Fibroblast of skin of left biceps (primary cell): ENCODE data around the gene PCBP3.
"Not testable (repeated sequence)": the region's sequence is repeated elsewhere in the genome, so short reads cannot be mapped to it uniquely, and the experiment has no call there.

Experiments
- DNase-seq, 2 experiments: peaks; one replicate each; pipeline ENCODE4 v3.0.0-alpha.2; 2013; ENCODE audit warnings: low read depth in 2 of 2

Gene PCBP3

DNA sequence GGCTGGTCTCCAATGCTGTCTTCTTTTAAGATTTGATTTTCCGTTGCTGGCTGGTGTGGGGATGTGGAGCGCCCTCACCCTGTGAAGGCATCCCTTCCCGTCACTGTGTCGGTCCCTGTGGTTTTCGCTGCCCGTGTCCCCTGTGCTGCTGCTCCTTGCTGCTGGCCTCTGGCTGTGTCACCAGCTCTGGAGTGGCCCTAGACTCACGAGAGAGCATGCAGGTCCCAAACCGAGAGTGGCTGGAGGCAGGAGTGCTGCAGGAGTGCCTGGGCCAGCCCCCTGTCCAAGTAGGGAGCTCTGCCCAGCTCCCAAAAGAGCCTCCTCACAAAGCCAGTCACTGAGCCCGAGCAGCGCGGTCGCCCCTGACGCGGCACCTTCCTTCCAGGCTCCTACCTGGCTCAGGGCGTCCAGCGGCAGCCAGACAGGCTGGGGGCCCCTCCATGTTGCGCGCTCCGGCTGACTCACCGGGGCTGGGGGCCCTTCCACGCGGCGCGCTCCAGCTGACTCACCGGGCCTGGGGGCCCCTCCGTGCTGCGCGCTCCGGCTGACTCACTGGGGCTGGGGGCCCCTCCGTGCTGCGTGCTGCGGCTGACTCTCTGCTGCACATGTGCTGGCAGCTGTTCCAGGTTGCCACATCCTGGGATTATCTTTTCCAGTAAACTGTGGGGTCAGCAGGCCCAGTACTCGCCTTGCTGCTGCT, 231.3 kb downstream of the PCBP3 start:
- peak; percentile 92 to 95 for DNase-seq

DNA sequence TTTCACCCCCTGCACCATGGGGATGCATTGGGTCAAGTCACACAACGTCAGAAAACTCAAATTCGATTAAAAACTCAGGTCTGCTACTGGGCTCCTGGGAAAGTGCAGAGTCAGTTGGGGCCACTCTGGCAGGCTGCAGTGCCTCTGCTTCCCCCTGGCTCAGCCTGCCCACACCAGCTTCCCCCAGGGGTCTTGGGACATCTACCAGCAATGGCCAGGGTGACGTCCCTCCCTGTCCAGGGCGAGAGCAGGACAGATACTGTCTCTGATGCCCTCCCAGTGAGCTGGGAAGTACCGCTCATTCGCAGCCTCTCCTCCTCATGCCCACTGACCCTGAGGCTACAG, 231.9 kb downstream of the PCBP3 start:
- no peak for DNase-seq

DNA sequence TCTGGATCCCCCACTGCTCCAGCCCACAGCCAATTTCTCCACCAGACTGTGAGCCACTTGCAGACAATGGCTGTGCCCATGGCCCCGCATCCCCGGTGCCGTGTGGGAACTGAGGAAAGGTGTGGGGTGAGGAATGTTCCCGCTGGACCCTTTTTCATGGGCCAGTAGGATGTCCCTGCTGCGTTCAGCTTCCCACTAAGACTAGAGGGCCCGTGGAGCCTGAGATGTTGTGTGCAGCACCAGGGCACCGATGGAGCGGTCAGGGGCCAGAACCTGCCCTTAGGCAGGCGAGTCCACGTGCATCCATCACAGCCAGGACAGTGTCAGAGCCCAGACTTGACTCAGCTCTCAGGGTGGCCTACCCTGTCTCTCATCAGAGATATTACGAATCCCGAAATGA, 232.4 kb downstream of the PCBP3 start:
- DNase-seq: no peak

DNA sequence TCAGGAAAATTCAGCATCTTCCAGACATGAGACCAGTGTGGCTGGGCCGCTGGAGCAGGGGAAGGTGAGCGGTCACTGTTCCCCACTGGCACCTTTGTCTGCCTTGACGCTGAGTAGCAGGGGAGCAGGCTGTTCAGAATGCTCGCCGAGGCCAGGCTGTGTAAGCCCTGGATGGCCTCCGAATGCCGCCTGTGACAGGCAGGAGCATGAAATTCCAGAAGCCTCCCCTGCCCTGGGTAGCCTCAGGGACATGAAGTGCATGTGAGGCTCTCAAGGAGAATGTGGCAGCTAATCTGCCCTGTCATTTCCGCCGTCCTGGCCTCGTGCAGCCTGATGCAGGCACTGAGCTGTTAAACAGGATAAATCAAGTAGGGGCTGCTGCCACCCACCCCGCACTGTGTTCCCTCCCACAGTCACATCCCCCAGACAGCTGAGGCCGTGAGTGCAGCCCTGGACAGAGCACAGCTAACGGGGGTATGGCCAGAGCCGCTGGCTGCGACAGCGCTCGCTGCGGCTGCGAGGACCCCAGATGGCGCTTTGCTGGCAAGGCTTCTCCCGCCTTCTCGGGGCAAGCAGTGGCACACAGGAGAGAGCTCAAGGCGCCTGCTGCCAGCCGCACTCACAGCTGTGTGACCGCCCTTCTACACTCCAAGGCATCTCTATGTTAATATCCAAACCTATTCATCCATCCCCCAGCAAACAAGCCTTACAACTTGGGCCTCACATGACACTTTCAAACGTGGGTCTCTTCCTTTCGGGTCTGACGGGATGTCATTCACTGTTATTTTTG, 233.1 kb downstream of the PCBP3 start:
- DNase-seq: no peak

DNA sequence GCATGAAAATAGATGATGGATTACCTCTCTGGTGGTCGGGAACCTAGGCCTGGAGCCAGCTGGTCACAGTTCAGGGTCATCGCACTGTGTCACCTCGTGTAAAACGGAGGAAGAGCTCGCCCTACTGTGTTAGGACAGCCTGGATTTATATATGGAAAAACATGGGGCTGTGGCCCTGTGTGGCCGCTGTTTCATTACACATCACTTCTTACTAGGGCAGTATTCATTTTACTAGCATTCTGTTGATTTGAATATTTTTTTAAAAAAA, 233.6 kb downstream of the PCBP3 start:
- DNase-seq: no peak

DNA sequence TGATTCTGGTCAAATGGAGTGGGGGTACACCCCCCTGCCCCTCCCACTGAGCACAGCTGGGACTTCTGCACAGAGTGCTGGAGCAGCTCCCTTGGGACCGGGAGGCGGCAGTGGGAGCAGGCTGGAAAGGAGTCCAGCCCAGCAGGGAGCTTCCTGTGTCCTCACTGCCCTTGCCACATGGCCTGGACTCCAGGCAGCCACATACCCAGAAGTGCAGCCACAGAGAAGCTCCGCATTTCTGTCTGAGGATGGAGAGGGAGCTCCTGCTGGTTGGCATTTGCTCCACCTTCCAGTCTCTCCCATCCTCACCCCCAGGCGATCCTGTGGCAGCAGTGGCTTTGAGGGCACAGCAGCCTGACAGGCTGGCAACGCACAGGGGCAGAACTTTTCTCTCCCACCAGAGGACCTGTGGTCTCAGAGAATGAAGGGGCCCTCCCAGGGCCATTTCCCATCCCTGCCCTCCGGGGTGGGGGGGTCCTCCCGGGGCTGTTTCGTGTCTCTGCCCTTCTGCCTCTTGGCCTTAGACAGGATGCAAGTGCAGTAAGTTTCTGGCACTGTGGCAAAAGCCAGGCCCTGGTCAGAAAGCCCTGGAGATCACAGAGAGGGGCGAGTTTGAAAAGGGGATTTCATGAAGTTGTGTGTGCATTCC, 234.4 kb downstream of the PCBP3 start:
- DNase-seq: no peak

DNA sequence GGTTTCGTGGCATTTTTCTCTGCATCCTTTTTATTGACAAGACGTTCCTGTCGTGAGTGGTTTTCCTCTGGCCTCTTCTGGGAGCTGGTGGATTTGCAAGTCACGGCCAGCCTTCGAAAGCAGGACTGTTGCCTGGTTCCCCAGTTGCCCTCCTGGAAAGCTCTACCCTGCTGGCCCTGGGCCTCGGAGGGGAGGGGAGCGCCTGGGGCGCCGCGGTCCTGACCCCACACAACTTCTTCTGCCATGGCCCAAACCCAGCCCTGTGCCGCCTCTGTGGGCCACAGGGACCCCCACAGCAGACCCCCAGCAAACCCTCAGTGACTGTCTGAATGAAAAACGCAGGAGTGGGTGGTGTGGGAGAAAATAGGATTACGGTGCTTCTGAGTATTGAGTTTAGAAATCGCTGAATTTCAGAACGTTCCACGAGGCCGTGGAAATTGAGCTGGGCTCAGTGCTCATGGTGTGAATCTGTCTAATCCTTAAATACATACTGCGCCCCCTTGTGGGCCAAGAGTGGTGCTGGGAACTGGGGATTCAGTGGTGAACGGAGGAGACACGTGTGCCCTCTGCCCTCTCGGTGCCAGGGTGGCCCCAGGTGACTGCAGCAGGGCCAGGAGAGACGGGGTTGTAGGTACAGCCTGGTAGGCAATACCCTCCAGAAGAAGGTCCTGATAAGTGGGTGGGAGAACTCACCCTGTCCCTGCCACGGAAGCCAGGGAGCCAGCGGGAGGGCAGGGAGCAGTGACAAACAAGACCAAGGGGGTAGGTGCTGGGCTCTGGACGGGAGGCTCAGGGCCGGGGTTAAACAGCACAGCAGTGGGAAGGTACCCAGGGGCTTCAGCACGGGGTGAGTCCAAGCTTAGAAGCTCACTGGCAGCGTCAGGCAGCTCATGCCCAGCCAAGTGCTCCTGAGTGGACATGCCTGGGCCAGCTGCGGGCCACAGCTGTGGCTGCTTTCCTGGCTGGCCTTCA, 236.9 kb downstream of the PCBP3 start:
- peak; percentile 47 to 50 for DNase-seq

DNA sequence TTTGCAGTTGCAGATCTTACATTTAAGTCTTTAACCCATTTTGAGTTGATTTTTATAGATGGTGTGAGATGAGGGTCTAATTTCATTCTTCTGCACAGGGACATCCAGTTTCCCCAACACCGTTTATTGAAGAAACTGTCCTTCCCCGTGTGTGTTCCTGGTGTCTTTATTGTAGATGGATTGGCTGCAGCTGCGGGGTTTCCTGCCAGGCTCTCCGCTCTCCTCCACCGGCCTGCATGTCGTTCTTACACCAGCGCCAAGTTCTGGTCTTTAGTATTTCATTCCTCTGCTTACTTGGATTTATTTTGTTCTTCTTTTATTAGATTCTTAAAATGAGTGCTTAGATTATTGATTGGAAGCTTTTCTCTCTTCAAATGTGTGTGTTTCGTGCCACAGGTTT, 239.1 kb downstream of the PCBP3 start:
- no peak for DNase-seq

DNA sequence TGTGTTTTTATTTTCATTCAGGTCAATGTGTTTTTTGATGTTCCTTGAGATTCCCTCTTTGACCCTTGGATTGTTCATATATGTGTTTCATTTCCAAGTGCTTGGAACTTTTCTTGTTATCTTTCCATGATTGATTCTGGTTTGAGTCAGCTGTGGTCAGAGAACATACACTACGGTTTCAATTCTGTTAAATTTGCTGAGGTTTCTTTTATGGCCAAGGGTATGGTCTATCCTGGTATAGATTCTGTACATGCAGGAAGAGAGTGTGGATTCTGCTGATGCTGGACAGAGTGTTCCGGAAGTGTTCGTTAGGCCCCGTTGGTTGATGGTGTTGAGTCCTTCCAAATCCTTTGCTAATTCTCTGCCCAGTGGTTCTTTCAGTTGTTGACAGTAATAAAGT, 239.6 kb downstream of the PCBP3 start:
- no peak for DNase-seq

DNA sequence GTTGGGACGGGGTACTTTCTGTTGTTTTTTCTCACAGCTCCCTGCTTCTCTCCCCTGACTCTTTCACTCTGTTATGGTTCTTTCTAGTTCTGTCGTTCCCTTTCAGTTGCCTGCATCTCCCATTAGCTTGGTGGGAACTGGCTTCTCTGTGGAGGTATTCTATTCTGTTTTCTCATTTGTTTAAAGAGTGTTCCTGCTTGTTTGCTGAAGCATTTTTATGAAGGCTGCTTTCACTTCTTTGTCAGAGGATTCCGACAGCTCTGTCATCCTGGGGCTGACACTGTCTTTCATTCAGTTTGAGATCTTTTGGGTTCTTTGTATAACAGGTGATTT, 242.0 kb downstream of the PCBP3 start:
- no peak for DNase-seq

DNA sequence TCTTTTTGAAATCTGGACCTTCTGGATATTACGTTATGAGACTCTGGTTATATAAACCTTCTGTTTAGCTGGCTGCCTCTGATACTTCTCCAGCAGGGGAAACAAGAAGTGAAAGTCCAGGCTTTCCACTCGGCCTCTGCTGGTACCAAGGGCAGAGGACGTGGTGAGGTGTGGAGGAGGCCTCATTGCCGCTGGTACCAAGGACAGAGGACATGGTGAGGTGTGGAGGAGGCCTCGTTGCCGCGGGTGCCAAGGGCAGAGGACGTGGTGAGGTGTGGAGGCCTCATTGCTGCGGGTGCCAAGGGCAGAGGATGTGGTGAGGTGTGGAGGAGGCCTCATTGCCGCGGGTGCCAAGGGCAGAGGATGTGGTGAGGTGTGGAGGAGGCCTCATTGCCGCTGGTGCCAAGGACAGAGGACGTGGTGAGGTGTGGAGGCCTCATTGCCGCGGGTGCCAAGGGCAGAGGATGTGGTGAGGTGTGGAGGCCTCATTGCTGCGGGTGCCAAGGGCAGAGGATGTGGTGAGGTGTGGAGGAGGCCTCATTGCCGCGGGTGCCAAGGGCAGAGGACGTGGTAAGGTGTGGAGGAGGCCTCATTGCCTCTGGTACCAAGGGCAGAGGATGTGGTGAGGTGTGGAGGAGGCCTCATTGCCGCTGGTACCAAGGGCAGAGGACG, 242.5 kb downstream of the PCBP3 start:
- not testable (repeated sequence) for DNase-seq

DNA sequence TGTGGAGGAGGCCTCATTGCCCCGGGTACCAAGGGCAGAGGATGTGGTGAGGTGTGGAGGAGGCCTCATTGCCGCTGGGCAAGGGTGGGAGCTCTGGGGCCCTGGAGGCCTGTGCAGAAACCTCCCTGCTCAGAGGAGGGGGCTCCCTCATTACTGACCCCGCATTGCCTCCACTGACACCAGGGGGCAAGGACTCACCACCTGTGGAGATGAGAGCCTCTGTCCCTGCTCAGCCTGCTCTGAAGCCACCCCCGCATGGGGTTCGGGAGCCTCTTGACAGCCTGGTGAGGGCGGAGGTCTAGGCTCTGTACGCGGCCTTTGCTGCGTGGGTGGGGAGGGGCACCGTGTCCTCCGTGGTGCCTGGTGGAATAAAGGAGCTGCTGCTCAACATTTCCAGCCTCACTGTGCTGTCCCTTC, 243.1 kb downstream of the PCBP3 start:
- no peak for DNase-seq

DNA sequence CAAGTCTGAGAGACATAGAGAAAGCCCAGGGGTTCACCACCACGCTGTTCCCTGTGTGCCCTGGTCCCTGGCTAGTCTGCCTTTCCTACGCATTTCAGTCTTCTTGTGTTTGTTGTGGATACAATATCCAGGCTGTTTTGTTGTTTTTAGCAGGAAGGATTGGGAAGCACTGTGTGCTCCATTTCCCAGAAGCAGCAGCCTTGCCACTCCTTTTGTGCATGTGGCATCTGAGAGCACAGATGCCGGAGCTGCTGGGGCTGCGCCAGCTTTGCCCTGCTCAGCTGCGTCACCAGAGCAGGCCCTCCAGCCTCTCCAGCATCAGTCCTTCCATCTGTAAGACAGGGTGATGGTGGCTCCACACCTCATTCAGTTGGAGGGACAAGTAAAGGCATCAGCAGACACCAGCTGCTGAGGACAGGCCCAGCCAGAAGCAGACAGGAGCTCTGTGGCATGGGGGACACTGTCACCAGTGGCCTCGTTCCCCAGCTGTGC, 243.6 kb downstream of the PCBP3 start:
- no peak for DNase-seq

DNA sequence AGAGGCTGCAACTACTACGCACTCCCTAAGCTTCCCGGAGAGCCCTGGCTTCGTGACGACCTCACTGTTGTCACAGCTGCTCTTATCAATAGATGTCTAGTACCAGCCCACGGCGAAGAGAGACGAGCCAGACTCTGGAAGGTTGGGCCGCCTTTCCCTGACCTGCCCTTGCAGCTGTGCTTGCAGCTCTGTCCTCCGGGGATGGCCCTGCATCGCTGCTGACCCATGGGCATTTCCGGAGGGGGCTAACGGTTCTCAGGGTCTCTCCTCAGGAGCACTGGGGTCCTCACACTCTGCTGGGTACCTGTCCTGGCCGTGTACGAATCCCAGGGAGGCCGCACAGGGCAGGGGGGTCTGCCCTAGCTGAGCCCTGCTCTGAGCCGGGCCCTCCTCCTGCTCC, 244.3 kb downstream of the PCBP3 start:
- no peak for DNase-seq

DNA sequence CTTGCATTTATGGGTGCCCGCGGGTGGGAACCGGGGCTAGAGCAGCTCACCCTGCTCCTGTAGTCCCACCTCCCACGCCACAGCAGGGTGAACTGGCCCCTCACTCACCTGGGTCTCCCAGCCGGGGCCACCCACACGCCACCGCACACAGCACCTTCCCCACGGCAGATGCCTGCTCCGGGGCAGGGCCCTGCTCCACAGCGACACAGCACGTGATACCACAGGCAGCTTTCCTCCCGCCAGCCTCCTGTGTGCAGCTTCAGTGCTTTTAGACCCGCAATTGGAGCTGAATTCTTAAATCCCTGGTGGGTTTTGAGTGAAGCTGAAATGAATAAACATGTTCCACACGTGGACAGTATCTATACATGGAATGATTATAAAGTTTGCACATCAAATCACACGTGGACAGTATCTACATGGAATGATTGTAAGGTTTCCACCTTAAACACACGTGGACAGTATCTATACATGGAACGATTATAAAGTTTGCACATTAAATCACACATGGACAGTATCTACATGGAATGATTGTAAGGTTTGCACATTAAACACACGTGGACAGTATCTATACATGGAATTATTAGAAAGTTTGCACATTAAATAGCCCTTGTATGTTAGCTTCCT, 245.0 kb downstream of the PCBP3 start:
- DNase-seq: no peak

DNA sequence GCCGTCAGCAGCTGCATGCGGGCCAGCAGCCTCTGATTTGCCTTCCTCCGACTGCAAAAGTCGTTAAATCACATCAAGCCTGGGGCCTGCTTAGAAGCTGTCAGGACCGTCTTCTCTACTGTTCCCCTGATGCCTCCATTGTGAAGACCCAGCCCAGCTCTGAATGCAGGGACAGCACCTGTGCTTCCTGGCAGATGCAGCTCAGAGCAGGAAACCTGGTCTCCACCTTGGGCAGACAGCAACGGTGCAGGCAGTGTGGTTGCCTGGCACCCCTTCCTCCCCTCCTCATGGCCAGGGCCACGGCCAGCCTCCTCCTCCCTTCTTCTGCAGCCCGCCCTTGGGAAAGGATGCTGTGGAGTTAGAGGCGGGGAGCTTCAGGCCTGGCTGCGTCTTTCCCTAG, 245.7 kb downstream of the PCBP3 start:
- DNase-seq: no peak

DNA sequence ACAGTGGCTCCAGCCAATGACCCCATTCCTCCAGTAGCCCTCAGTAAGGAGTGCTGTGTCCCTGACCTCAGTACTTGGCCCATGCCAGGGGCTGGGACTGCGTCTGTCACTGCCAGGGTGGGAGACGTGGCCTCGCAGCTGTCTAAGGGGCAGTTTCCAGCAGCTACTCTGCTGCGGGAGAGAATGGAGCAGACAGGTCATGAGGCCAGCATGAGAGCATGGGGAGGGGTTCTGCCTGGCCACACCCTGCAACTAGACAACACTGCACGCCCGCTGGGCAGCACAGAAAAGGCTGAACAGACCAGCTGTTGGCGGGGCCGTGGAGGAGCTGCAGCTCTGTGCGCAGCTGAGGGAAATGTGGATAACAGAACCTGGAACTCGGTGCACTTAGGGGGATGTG, 246.4 kb downstream of the PCBP3 start:
- no peak for DNase-seq

DNA sequence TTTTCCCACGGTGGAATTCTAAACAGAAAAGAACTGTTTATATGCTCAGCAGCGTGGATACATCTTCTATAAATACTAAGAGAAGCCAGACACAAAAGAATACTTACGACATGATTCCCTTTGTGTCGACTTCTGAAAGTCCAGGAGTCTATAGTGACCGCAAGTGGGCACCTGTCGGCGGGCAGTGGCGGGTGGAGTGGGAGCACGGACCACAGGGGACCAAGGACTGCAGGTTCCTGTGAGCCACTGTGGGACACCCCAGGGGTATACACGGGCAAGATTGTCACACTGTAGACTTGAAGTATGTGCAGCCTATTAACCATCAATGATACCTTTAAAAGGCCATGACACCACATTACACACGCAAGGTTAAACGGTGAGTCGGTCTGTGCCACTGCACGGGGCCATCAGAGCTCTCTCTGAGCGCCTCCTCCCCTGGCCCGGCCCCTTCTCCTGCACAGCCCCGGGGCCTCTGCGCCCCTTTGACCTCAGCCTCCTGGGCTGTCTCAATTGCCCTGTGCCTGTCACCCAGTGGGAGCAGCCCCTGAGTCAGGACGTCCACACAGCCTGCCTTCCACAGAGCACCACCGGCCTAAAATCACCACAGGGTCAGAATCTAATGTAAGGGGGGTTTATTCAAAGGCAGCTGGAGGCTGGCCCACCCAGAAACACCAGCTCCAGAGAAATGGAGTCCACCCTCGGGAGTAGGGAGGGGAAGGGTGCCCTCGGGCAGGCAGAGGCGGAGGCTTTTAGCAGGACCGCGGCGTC, 248.0 kb downstream of the PCBP3 start:
- DNase-seq: no peak

DNA sequence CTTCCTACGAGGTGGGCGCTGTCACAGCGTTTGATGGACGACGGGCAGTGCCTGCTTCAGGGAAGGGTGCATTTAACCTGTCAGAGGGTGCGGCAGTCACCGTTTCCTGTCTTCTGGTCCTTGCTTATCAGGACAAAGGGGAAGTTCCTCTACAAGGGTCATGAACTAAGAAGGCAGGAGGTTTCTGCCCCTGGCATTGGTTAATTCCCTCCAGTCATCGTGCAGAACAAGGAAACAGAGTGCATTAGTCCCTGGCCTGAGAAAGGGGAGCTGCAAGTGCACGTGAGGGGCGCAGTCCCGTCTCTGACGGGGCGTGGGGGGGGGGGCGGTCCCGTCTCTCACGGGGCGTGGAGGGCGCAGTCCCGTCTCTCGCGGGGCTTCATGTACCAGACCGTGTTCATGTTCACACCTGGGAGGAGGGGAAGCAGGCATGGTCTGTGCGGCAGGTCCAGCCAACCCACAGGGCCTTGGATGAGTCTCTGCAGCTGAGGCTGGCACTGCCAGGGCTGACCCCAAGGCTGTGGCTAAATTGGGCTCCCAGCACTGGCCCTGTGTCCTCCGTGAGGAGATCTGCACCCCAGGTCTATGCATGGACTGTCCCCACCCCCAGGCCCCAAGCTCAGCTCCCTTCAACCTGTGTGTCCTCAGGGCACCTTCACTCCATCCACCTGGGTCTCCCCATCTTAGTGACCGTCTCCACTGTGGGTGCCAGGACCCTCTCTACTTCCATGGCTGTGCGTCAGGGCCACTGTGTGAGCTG, 248.8 kb downstream of the PCBP3 start:
- no peak for DNase-seq
